Suppressor macrophage (primary cell): Measurements from ENCODE around the gene ARSH.
"Not testable (repeated sequence)": the region's sequence is repeated elsewhere in the genome, so short reads cannot be mapped to it uniquely, and the experiment has no call there.

Source experiments
- DNase-seq, 4 experiments: peaks; one replicate each; pipeline ENCODE4 v3.0.0-alpha.2; 2020 to 2022

The ARSH gene

GRCh38 chrX:3044196-3044595, 37.9 kb downstream of the ARSH start:
- DNase-seq, result no peak

DNA sequence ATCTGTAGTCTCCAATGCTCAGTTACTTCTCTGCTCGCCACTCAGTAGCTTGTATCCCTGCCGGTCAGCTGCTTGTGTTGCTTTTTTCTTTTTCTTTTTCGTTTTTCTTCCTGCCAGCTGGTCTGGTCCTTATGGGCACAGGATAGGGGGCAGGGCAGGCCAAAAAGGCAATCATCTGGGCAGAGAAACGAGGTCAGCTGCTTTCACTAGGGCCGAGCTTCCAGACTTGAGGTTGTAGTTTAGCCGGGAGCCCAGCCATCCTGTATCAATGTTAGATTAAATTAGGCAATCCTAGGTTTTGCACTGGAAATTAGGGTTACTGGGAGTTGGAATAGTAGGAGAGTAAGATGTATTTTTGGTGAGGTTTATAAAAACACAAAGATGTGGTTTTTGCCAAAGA, 38.3 kb downstream of the ARSH start:
- no peak for DNase-seq

DNA sequence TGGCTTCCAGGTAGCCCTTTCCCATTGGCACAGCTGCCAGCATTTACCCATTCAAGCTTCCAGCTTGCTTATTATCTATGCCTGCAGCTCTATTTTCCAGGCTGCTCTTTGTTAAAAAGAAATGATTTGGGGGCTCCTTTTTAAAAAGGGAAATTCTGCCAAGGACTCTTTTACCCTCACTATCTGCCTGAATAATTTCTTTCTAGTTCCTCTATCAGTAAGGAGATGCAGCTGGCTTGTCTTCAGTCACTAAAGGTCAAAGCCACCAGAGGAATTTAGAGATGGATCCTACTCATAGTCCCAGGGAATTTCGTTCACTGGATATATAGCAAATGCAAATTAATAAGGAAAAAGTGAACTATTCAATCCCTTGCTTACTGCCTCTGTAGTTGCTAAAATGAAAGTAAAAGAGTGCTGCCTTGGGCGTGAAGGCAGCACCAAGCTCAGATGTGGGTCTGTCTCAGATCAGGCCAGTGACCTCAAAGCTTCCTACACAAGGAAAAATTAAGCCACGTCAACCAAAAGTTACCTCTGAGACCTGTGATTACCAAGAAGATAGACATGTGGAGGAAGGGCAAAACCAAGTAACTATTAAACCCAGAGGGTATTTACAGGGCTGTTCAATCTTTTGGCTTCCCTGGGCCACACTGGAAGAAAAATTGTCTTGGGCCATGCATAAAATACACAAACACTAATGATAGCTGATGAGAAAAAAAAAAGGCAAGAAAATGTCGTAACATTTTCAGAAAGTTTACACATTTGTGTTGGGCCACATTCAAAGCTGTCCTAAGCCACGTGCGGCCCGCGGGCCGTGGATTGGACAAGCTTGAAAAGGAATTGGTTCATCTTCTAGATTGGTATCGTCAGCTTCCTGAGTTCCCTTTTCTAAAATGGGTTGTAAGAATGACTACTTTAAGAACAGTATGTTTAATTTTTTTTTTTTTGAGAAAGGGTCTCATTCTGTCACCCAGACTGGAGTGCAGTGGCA, 40.2 kb downstream of the ARSH start:
- DNase-seq, result peak in 2 of 4 experiments; percentile 1 to 54

GRCh38 chrX:3050523-3051175, 44.3 kb downstream of the ARSH start:
- not testable (repeated sequence) for DNase-seq

GRCh38 chrX:3052860-3053259, 46.5 kb downstream of the ARSH start:
- DNase-seq, result no peak

- DNase-seq, result peak in 1 of 4 experiments; percentile 2
Measured at GRCh38 chrX:3066555-3066954, 60.2 kb downstream of the ARSH start.

DNA sequence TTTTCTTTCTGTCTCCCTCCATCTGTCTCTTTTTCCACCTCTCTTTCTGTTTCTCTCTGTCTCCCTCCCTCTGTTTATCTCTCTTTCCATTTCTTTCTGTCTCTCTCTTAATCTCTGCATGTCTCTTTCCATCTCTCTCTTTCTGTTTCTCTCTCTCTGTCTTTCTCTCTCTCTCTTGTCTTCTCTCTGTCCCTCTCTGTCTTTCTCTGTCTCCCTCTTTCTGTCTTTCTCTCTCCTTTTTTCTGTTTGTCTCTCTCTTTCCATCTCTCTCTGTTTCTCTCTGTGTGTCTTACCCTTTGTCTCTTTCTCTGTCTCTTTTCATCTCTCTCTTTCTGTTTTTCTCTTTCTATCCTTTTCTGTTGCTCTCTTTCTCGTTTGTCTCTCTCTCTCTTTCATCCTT, 69.6 kb downstream of the ARSH start:
- no peak for DNase-seq

DNA sequence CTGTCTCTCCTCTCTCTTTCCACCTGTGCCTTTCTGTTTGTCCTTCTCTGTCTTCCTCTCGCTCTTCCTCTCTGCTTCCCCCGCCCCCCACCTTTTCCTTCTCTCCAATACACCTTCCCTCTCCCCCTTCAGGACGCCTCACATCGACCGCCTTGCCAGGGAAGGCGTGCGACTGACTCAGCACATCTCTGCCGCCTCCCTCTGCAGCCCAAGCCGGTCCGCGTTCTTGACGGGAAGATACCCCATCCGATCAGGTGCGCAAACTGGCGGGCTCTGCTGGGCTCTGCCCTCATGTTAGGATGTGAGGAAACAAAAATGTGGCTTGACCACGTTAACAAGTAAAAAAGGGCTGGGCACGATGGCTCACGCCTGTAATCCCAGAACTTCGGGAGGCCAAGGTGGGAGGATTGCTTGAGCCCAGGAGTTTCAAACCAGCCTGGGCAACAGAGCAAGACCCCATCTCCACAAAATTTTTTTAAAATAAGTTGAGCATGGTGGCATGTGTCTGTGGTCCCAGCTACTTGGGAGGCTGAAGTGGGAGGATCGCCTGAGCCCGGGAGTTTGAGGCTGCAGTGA, 70.2 kb downstream of the ARSH start:
- DNase-seq, result no peak
